ENCODE results near the gene TINAG. TPM values are rescaled to one million over a fixed set of nuclear protein-coding genes. Genes with fewer than 3 reads are reported as not detected.

Gene TINAG
- total RNA-seq, 1 donor from 2014 or later: not detected

DNA sequence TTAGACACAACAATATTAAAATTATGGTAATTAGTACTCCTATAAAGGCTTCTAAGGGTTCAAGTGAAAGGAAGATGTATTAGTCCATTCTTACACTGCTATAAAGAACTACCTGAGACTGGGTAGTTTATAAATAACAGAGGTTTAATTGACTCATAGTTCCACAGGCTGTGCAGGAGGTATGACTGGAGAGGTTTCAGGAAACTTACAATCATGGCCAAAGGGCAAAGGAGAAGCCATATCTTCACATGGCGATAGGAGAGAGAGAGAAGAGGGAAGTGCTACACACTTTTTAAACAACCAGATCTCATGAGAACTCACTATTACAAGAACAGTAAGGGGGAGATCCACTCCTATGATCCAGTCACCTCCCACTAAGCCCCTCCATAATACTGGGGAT is 52.9 kb downstream of the TINAG start:
- H3K4me2 ChIP-seq: no peak overlapping the region
- H3F3A ChIP-seq (ENCODE audit: low read depth): no peaks in the 10 kb centered on the region
- Mint-ChIP-seq H3K27me3 (ENCODE audit: insufficient read depth, low read depth) (no peaks in the 10 kb centered on the region), H3K4me3 (no peak overlapping the region), H3K27ac (no peak overlapping the region), H3K36me3 (no peaks in the 10 kb centered on the region), H3K9me3 (no peaks in the 10 kb centered on the region), H3K4me1 (no peaks in the 10 kb centered on the region)
- no peaks in the 10 kb centered on the region for H3K27me3 ChIP-seq
- no peaks in the 10 kb centered on the region for H3K79me2 ChIP-seq (ENCODE audit: low read depth)
- H3K9ac ChIP-seq: no peak overlapping the region
- H3K36me3 ChIP-seq: no peaks in the 10 kb centered on the region
- TF ChIP-seq EZH2 (IDR thresholded peaks at IDR 0.05): no peak
- TF ChIP-seq EZH2phosphoT487 (IDR thresholded peaks at IDR 0.05): no peak
- TF ChIP-seq, protein P1, sequence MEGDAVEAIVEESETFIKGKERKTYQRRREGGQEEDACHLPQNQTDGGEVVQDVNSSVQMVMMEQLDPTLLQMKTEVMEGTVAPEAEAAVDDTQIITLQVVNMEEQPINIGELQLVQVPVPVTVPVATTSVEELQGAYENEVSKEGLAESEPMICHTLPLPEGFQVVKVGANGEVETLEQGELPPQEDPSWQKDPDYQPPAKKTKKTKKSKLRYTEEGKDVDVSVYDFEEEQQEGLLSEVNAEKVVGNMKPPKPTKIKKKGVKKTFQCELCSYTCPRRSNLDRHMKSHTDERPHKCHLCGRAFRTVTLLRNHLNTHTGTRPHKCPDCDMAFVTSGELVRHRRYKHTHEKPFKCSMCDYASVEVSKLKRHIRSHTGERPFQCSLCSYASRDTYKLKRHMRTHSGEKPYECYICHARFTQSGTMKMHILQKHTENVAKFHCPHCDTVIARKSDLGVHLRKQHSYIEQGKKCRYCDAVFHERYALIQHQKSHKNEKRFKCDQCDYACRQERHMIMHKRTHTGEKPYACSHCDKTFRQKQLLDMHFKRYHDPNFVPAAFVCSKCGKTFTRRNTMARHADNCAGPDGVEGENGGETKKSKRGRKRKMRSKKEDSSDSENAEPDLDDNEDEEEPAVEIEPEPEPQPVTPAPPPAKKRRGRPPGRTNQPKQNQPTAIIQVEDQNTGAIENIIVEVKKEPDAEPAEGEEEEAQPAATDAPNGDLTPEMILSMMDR (IDR thresholded peaks at IDR 0.05): no peak
- DNase-seq (ENCODE audit: low spot score): no peak
- no peaks in the 10 kb centered on the region for H3K4me1 ChIP-seq
- H4K20me1 ChIP-seq (ENCODE audit: low read depth): no peaks in the 10 kb centered on the region
- no peak overlapping the region for H2AFZ ChIP-seq (replicated peaks)
- no peak overlapping the region for H3K4me3 ChIP-seq
- H3K9me3 ChIP-seq (ENCODE audit: low read depth): no peaks in the 10 kb centered on the region
- no peak overlapping the region for H3K27ac ChIP-seq

DNA sequence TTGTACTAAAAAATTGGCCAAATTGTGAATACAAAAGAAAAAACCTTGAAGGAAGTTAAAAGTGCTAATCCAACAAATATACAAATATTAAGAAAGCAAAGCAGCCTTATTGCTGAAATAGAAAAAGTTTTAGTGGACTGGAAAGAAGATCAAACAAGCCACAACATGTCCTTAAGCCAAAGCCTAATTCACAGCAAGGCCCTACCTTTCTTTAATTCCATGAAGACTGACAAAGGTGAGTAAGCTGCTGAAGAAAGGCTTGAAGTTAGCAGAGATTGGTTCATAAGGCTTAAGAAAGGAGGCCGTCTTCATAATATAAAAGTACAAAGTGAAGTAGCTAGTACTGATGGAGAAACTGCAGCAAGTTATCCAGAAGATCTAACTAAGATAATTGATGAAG is 53.5 kb downstream of the TINAG start:
- Mint-ChIP-seq H3K9me3 (no peaks in the 10 kb centered on the region), H3K27me3 (ENCODE audit: insufficient read depth, low read depth) (no peaks in the 10 kb centered on the region), H3K36me3 (no peaks in the 10 kb centered on the region), H3K4me3 (no peak overlapping the region), H3K27ac (no peak overlapping the region), H3K4me1 (no peaks in the 10 kb centered on the region)
- no peaks in the 10 kb centered on the region for H3F3A ChIP-seq (ENCODE audit: low read depth)
- no peaks in the 10 kb centered on the region for H3K4me1 ChIP-seq
- H3K4me2 ChIP-seq: no peak overlapping the region
- no peaks in the 10 kb centered on the region for H3K27me3 ChIP-seq
- no peak for DNase-seq (ENCODE audit: low spot score)
- H2AFZ ChIP-seq (replicated peaks): no peak overlapping the region
- H3K27ac ChIP-seq: no peak overlapping the region
- H3K9ac ChIP-seq: no peak overlapping the region
- no peak for TF ChIP-seq EZH2phosphoT487 (IDR thresholded peaks at IDR 0.05)
- no peak for TF ChIP-seq EZH2 (IDR thresholded peaks at IDR 0.05)
- TF ChIP-seq, protein P1 (IDR thresholded peaks at IDR 0.05): no peak
- H3K36me3 ChIP-seq: no peaks in the 10 kb centered on the region
- no peaks in the 10 kb centered on the region for H4K20me1 ChIP-seq (ENCODE audit: low read depth)
- H3K79me2 ChIP-seq (ENCODE audit: low read depth): no peaks in the 10 kb centered on the region
- H3K4me3 ChIP-seq: no peak overlapping the region
- H3K9me3 ChIP-seq (ENCODE audit: low read depth): no peaks in the 10 kb centered on the region

DNA sequence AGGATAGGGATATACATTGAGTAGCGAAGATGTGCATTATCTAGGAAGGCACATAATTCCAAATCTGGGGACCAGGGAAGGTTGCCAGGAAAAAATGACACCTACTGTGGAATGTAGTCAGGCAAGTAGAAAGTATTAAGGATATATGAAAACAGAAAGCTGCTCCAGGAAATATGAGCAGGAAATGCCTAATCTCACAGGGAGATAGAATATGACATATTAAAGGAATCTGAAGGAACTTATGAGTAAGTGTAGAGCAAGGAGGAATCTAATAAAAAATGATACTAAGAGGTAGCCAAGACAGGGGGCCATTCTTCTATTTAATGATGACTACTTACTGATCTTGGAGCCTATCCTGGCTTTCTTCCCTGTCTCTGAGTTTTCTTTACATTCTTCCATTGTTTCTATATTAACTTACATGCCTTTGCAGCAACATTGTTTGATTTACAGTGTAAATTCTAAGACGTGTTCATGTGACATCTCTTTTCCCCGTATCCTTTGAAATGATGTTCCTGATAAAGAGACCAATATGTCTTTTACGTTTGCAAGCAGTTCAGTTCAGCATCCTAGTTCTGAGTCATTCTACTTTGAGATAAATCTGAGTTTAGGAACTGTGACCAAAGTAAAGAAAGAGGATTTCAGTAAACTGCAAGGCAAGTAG is 58.6 kb downstream of the TINAG start:
- Histone ChIP-seq H3K9ac (no peak overlapping the region), H4K20me1 (ENCODE audit: low read depth) (no peaks in the 10 kb centered on the region), H3F3A (ENCODE audit: low read depth) (no peaks in the 10 kb centered on the region), H3K4me3 (no peak overlapping the region), H3K27me3 (no peaks in the 10 kb centered on the region), H3K79me2 (ENCODE audit: low read depth) (no peaks in the 10 kb centered on the region), H3K36me3 (no peaks in the 10 kb centered on the region), H3K4me1 (no peaks in the 10 kb centered on the region), H3K9me3 (ENCODE audit: low read depth) (no peaks in the 10 kb centered on the region), H2AFZ (replicated peaks) (no peak overlapping the region), H3K27ac (no peak overlapping the region), H3K4me2 (no peak overlapping the region)
- no peak for DNase-seq (ENCODE audit: low spot score)
- TF ChIP-seq EZH2 (IDR thresholded peaks at IDR 0.05): no peak
- TF ChIP-seq, protein P1 (IDR thresholded peaks at IDR 0.05): no peak
- TF ChIP-seq EZH2phosphoT487 (IDR thresholded peaks at IDR 0.05): no peak
- H3K4me1 Mint-ChIP-seq: no peaks in the 10 kb centered on the region
- no peak overlapping the region for H3K4me3 Mint-ChIP-seq
- H3K9me3 Mint-ChIP-seq: no peaks in the 10 kb centered on the region
- H3K27me3 Mint-ChIP-seq (ENCODE audit: insufficient read depth, low read depth): no peaks in the 10 kb centered on the region
- no peaks in the 10 kb centered on the region for H3K36me3 Mint-ChIP-seq
- no peak overlapping the region for H3K27ac Mint-ChIP-seq
